HG03520 (cell line): ENCODE results near the gene ARHGAP28.
"Not testable (repeated sequence)": the region's sequence is repeated elsewhere in the genome, so short reads cannot be mapped to it uniquely, and the experiment has no call there.

Experiments used
- ATAC-seq: cut with Tn5 transposase; IDR thresholded peaks from one replicate; pipeline ENCODE4 v1.9.1; 2021; ENCODE audit warnings: mild to moderate bottlenecking, moderate library complexity; ENCODE audit not compliant: unreplicated experiment

Gene ARHGAP28

DNA sequence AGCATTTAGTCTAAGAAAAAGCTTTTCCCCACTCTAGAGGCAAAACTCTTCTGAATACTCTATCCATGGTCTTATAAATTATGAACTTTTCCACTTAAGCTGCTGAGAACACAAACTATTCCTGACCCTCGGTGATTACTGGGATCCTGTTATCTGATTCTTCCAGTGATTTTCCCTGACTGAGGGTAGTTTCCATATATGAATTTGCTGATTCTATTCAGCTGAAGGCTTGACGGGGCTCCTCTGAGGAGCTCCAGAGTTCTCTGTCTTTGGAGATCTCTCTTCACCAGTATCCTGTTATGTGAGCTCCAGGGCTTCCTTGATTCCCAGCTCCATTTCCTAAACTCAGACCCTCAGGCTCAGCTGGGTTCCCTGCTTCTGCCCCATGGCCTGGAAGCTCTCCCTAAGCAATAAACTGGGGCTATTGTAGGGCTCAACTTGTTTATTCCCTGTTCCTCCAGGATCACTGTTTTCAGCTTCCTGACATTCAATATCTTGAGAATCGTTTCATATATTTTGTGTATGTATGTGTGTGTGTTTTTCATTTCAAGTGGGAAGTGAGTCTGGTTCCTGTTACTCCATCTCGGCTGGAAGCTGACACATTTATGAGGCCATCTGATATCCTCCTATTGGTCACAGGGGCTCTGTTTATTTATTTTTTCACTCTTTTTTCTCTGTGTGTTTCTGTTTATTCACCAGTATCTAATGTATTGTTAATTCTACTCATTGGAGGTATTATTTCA is 78.2 kb downstream of the ARHGAP28 start:
- ATAC-seq = no peak

DNA sequence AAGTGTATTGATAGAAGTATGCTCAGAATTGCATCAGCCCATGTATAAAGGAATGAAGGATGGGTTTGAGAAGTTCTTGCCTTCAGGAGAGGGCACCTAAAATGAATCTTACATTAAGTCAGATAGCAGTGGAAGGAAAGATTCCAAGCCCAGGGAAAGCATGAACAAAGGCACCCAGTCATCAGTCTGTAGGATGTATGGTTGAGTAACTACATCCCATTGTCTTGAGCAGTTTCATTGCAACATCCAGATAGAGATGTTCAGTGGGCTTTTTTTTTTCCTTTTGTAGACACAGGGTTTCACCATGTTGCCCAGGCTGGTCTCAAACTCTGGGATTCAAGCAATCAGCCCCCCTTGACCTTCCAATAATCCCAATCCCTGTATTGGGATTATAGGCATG is 80.7 kb downstream of the ARHGAP28 start:
- no peak for ATAC-seq

DNA sequence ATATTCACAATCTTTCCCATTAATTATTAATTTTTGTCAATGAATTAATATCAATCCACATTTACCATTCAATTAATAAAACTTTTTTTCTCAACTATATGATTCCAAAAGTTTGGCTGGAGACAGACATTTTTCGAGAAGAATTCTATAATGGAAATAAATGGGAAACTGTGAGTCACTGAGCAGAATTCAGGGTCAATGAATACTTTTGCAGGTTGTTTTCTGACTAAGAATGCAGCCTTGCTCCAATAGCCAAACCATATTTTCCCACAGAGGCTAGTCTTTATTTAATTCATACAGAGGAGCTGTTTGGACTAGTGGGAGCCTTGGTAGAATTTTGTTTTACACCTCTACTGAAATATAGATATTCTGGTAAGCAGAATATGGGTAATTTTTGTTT is 82.3 kb downstream of the ARHGAP28 start:
- no peak for ATAC-seq

- no peak for ATAC-seq
Observed at GRCh38 chr18:6814882-6815425, 85.4 kb downstream of the ARHGAP28 start.

DNA sequence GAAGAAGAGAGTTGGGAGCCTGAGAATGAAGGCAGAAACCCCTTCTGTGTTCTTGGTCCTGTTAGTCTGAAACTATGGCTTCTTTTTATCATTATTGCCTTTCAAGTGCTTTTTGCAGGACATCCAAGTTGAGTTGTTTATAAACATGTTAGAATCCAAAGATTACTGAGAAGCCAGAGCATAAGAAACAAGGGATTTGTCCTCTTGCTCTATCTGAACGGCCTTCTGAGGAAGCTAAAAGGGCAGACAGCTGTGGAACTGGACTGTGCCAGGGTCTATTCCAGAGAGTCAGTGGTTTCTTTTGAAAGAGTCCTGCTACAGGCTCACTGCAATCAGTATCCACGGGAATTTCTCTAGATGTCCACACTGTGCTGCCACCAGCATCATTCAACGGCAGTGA is 86.6 kb downstream of the ARHGAP28 start:
- ATAC-seq = no peak

- ATAC-seq = no peak
Observed at GRCh38 chr18:6819332-6819731, 89.8 kb downstream of the ARHGAP28 start.

DNA sequence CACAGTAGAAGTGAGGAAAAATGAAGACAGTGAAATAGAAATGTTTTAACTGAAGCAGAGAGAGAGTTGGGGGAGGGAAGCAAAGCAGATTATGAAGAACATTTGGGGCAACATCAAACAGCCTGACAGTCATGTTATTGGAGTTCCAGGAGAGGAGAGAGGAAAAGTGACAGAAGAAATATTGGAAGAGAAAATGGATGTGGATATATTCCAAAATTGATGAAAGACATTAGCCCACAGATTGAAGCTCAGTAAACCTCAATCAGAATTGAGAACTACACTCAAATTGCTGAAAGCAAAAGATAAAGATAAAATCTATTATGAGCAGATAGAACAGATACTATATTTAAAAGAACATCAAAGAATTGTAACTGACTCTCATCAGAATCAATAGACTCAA is 90.8 kb downstream of the ARHGAP28 start:
- no peak for ATAC-seq

GRCh38 chr18:6821356-6821755 is 91.8 kb downstream of the ARHGAP28 start:
- ATAC-seq = no peak

DNA sequence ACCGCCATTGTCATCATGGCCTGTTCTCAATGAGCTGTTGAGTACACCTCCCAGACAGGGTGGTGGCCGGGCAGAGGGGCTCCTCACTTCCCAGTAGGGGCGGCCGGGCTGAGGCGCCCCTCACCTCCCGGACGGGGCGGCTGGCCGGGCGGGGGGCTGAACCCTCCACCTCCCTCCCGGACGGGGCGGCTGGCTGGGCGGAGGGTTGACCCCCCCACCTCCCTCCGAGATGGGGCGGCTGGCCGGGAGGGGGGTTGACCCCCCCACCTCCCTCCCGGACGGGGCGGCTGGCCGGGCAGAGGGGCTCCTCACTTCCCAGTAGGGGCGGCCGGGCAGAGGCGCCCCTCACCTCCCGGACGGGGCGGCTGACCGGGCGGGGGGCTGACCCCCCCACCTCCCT is 97.6 kb downstream of the ARHGAP28 start:
- ATAC-seq = not testable (repeated sequence)

GRCh38 chr18:6827566-6827965 is 98.0 kb downstream of the ARHGAP28 start:
- ATAC-seq = not testable (repeated sequence)

- no peak for ATAC-seq
Observed at GRCh38 chr18:6830916-6831315, 101.4 kb downstream of the ARHGAP28 start.

- ATAC-seq = no peak
Observed at GRCh38 chr18:6835345-6835744, 105.8 kb downstream of the ARHGAP28 start.

- ATAC-seq = no peak
Observed at GRCh38 chr18:6836331-6836730, 106.8 kb downstream of the ARHGAP28 start.

DNA sequence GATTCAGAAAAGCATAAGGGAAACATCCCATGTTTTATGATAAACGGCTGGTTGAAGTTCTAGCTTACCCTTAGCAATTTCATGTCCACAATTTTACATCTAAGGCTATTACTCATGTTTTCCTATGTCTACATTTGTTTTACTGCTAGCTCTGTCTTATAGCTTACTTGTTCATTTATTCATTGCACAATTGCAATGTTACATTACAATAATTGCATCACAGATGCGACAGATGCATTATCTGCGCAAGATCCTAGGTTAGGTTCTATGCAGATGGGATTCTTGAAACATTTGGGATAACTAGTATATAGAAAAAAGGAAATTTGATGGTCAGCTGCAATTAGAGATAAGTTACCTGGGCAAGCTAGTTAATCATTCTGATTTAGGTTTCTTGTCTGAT is 108.4 kb downstream of the ARHGAP28 start:
- no peak for ATAC-seq

- ATAC-seq = no peak
Observed at GRCh38 chr18:6842081-6842480, 112.6 kb downstream of the ARHGAP28 start.

DNA sequence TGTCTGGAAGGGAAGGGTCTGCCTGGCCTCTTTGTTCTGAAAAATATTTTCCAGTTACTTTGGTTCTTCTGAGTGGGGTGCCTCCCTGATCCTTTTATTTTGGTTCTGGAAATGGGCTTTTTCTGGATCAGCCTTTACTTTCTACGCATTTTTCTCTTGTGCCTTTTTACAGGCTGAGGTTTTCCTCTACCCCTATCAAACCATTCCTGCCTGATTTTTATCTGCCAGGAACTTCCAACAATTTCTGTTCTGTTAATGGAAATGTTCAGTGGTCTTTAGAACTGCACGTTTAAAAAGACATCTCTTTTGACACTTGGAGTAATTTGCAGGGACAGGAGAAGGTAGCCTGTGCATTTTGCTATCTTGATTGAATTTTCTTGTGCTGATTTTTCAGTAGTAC is 113.8 kb downstream of the ARHGAP28 start:
- ATAC-seq = no peak

GRCh38 chr18:6845521-6845920 is 116.0 kb downstream of the ARHGAP28 start:
- not testable (repeated sequence) for ATAC-seq

DNA sequence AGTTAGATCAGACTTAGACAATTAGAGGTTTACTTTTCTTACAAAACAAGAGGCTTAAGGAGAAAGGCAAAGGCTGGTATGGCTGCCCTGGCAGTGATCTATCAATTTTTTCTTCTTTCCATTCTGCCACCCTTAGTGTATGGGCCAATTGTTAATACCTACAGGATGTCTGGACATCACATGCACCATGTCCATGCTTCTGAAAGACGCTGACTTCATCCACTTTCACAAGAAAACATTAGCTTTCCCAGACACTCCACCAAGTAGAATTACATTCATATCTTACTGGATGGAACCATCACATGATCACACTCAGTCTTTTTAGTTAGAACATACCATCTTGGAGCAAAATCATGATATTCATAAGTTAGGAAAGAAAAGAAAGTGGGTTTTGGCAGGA is 120.9 kb downstream of the ARHGAP28 start:
- no peak for ATAC-seq

DNA sequence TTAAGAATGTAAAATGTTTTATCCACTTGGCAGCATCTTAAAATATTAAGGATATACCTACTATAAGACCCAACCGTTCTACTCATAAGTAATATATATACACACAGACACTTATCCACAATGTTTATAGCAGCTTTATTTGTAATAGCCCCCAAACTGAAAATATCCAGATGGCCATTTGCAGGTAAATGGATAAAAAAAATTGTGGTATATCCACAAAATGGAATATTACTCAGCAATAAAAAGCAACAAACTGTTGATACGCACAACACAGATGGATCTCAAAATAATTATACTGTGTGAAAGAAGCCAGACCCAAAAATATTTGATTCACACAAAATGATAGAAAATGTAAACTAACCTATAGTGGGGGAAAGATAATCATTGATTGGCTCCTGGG is 122.0 kb downstream of the ARHGAP28 start:
- no peak for ATAC-seq

DNA sequence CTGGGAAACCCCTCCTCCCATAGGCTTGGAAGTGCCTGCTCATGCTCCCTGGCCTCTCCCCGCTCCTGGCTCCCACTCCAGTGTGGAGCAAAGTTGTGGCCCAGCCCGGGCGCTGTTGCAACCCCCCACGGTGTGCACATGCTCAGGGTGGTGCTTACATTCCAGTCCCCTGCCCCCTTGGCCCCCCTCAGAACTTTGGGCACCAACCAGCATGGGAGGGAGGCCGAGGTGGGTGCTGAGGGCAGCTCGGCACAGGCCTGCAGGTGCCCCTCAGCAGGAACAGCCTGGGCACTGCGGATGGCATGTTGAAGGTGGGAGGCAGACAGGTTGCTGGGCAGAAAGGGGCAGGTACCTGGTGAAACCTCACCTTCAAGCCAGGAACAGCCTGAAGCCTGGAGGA is 125.3 kb downstream of the ARHGAP28 start:
- no peak for ATAC-seq

GRCh38 chr18:6855767-6856166 is 126.3 kb downstream of the ARHGAP28 start:
- ATAC-seq = no peak

- no peak for ATAC-seq
Observed at GRCh38 chr18:6857300-6857699, 127.8 kb downstream of the ARHGAP28 start.
